H1 (cell line): ENCODE data around the gene IL9. TPM values are rescaled to one million over a fixed set of nuclear protein-coding genes. Genes with fewer than 3 reads are reported as not detected.

Source experiments
- EZH2 ChIP-seq: fragments of 200-600 bp; sonication (generic); IDR thresholded peaks from 2 replicates; pipeline ENCODE4 v1.7.1; 2012; ENCODE audit warnings: low read depth, mild to moderate bottlenecking, moderate library complexity, low read length, inconsistent platforms; ENCODE audit not compliant: severe bottlenecking
- HDAC6 ChIP-seq: IDR thresholded peaks from one replicate; pipeline ENCODE4 v1.7.1; 2012; ENCODE audit warnings: low read depth, mild to moderate bottlenecking, inconsistent platforms, low read length, moderate library complexity
- YY1 ChIP-seq: IDR thresholded peaks from 2 replicates; pipeline ENCODE4 v1.6.1; 2011; ENCODE audit warnings: low read depth, mild to moderate bottlenecking, low read length
- polyA plus RNA-seq, 7 experiments: library from polyadenylated mRNA; depleted of rRNA in 3 of 7; stranded (reverse) in 5 of 7; unstranded in 2 of 7; fragments of >200 nt in 5 of 7; fragments of 200-250 nt in 2 of 7; gene quantifications; 1 replicate in 5 of 7; 2 replicates in 1 of 7; 4 replicates in 1 of 7; pipeline versions ENCODE4 v1.2.1 to v1.2.3, GENCODE V29; 2011 to 2013; ENCODE audit warnings: missing spikeins in 2 of 7, mixed read lengths in 2 of 7
- total RNA-seq: library from RNA; stranded (reverse); fragmentation: NEBNext Ultra II Directional; extraction: Animal tissue kit (Norgen Biotek cat#: 25700); gene quantifications from 2 replicates; pipeline ENCODE4 v1.2.1, GENCODE V29; 2021

The IL9 gene
- total and polyA plus RNA-seq, 2 of the 8 experiments (the other 6 are each of a cell fraction or from before 2014, with no cell fraction given) = not detected

DNA sequence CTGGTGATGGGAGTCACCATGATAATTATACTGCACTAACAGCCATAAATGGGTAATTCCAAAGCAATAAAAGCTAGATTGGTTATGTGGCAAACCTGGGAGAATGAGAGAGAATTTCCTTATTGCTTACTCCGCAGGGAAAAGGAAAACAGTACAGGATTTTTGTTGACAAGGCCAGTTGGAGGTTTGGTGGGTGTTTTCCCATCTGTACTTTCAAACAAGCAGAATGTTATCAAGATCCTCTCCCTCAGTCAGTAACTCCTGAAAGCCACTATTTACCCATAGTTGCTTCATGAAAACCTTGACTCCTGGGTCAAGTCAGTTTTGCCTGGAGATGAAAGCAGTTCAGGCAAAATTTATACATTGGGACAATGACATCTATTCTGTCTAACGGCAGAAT is 26.4 kb downstream of the IL9 start (continued):
- no peak for TF ChIP-seq EZH2
- TF ChIP-seq HDAC6 = no peak
- no peak for TF ChIP-seq YY1
